ENCODE measurements around the gene FOXM1. TPM values are rescaled to one million over a fixed set of nuclear protein-coding genes. Genes with fewer than 3 reads are reported as not detected.

Gene FOXM1
- total and polyA plus RNA-seq, 2 of the 13 experiments (the other 11 are each of a cell fraction or from before 2014, with no cell fraction given): 17.1 to 25.9 TPM

DNA sequence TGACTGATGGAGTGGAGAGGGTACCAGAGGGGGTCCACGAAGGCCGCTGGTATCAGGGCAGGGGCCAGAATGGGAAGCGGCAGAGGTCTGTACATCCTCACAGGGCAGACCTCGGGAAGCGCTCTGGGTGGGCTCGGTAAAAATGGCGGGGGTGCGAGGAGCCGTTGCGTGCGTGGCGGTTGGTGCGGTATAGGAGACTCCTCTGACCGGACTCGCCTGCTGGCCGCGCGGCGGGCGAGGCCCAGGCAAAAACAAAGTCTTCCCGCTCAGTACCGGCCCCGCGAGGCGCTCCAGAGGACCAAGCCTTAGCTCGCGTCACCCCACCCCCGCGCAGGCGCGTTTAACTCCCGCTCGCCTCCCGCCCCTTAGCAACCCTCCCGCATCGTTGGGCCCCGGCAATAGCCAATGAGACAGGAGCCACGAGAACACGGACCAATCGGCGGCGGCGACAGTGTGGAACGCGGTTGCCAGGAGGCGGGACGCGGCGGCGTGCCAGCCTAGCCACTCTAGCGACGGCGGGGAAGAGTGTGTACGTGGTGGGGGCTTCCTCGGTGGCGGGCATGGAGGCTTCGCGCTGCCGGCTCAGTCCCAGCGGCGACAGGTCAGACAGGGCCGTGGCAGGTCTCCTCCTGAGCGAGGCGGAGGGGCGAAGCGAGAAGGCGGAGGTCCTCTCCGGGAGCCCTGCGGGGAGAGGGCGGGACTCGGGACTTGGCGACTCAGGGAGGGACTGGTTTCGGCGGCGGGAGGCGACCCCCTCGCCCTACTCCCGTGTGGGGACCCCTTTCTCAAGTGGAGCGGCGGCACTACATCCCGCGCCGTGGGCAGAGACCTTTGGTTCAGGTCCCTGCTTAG lies 13.6 kb upstream of the FOXM1 start, which contains the start of gene TULP3 (continued):
- peak; percentile 14 for TF ChIP-seq RXRA (CRISPR knock-in tag; IDR thresholded peaks at IDR 0.05)
- TF ChIP-seq, protein P1, sequence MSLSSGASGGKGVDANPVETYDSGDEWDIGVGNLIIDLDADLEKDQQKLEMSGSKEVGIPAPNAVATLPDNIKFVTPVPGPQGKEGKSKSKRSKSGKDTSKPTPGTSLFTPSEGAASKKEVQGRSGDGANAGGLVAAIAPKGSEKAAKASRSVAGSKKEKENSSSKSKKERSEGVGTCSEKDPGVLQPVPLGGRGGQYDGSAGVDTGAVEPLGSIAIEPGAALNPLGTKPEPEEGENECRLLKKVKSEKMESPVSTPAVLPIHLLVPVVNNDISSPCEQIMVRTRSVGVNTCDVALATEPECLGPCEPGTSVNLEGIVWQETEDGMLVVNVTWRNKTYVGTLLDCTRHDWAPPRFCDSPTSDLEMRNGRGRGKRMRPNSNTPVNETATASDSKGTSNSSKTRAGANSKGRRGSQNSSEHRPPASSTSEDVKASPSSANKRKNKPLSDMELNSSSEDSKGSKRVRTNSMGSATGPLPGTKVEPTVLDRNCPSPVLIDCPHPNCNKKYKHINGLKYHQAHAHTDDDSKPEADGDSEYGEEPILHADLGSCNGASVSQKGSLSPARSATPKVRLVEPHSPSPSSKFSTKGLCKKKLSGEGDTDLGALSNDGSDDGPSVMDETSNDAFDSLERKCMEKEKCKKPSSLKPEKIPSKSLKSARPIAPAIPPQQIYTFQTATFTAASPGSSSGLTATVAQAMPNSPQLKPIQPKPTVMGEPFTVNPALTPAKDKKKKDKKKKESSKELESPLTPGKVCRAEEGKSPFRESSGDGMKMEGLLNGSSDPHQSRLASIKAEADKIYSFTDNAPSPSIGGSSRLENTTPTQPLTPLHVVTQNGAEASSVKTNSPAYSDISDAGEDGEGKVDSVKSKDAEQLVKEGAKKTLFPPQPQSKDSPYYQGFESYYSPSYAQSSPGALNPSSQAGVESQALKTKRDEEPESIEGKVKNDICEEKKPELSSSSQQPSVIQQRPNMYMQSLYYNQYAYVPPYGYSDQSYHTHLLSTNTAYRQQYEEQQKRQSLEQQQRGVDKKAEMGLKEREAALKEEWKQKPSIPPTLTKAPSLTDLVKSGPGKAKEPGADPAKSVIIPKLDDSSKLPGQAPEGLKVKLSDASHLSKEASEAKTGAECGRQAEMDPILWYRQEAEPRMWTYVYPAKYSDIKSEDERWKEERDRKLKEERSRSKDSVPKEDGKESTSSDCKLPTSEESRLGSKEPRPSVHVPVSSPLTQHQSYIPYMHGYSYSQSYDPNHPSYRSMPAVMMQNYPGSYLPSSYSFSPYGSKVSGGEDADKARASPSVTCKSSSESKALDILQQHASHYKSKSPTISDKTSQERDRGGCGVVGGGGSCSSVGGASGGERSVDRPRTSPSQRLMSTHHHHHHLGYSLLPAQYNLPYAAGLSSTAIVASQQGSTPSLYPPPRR (CRISPR knock-in tag; IDR thresholded peaks at IDR 0.05; ENCODE audit: borderline replicate concordance): peak; percentile 68
- TF ChIP-seq, protein P2, sequence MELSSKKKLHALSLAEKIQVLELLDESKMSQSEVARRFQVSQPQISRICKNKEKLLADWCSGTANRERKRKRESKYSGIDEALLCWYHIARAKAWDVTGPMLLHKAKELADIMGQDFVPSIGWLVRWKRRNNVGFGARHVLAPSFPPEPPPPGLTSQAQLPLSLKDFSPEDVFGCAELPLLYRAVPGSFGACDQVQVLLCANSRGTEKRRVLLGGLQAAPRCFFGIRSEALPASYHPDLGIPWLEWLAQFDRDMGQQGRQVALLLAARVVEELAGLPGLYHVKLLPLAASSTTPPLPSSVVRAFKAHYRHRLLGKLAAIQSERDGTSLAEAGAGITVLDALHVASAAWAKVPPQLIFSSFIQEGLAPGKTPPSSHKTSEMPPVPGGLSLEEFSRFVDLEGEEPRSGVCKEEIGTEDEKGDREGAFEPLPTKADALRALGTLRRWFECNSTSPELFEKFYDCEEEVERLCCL (CRISPR knock-in tag; IDR thresholded peaks at IDR 0.05; ENCODE audit: borderline replicate concordance): no peak
- TF ChIP-seq SP1 (IDR thresholded peaks at IDR 0.05): no peak
- TF ChIP-seq SP1 (CRISPR knock-in tag; IDR thresholded peaks at IDR 0.05): peak; percentile 80
- TF ChIP-seq ZNF329 (CRISPR knock-in tag; IDR thresholded peaks at IDR 0.05; ENCODE audit: low read depth): 0 out of 2 replicates have a peak, but pooled peaks have one; percentile 9
- TF ChIP-seq ZNF577 (CRISPR knock-in tag; IDR thresholded peaks at IDR 0.05; ENCODE audit: borderline replicate concordance, low read depth): no peak
- no peak for TF ChIP-seq REL (CRISPR knock-in tag; conservative IDR thresholded peaks at IDR 0.05)
- TF ChIP-seq CENPT (CRISPR knock-in tag; IDR thresholded peaks at IDR 0.05; ENCODE audit: low read depth): no peak; the same call in 1 of the 2 replicates
- TF ChIP-seq, protein P3, sequence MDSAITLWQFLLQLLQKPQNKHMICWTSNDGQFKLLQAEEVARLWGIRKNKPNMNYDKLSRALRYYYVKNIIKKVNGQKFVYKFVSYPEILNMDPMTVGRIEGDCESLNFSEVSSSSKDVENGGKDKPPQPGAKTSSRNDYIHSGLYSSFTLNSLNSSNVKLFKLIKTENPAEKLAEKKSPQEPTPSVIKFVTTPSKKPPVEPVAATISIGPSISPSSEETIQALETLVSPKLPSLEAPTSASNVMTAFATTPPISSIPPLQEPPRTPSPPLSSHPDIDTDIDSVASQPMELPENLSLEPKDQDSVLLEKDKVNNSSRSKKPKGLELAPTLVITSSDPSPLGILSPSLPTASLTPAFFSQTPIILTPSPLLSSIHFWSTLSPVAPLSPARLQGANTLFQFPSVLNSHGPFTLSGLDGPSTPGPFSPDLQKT (CRISPR knock-in tag; IDR thresholded peaks at IDR 0.05; ENCODE audit: borderline replicate concordance): no peak
- TF ChIP-seq, protein P4, sequence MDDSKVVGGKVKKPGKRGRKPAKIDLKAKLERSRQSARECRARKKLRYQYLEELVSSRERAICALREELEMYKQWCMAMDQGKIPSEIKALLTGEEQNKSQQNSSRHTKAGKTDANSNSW (CRISPR knock-in tag; IDR thresholded peaks at IDR 0.05; ENCODE audit: borderline replicate concordance): no peak; the same call in 1 of the 2 replicates
- peak; percentile 34; the same call in 1 of the 2 replicates for TF ChIP-seq CEBPG (CRISPR knock-in tag; IDR thresholded peaks at IDR 0.05)
- TF ChIP-seq ZNF547 (CRISPR knock-in tag; IDR thresholded peaks at IDR 0.05): peak; percentile 88; the same call in 1 of the 2 replicates
- no peak for TF ChIP-seq ZFYVE20 (CRISPR knock-in tag; IDR thresholded peaks at IDR 0.05; ENCODE audit: borderline replicate concordance, low read depth)
- 0 out of 2 replicates have a peak, but pooled peaks have one; percentile 71 for TF ChIP-seq ZNF891 (CRISPR knock-in tag; IDR thresholded peaks at IDR 0.05)
- peak; percentile 98 for TF ChIP-seq NFYC (CRISPR knock-in tag; IDR thresholded peaks at IDR 0.05)
- peak; percentile 21 for TF ChIP-seq JARID2 (CRISPR knock-in tag; IDR thresholded peaks at IDR 0.05; ENCODE audit: insufficient replicate concordance)
- TF ChIP-seq FOXO1 (CRISPR knock-in tag; IDR thresholded peaks at IDR 0.05): peak; percentile 27; the same call in 1 of the 2 replicates
- TF ChIP-seq RELA (CRISPR knock-in tag; IDR thresholded peaks at IDR 0.05): no peak
- no peak for TF ChIP-seq MBNL3 (CRISPR knock-in tag; conservative IDR thresholded peaks at IDR 0.05)
- no peak for TF ChIP-seq FOXP1 (IDR thresholded peaks at IDR 0.05)
- no peak for TF ChIP-seq FOXP1 (CRISPR knock-in tag; IDR thresholded peaks at IDR 0.05)
- no peak for TF ChIP-seq PRPF4 (IDR thresholded peaks at IDR 0.05; ENCODE audit: low read depth, low read length, poor library complexity, severe bottlenecking)
- no peak for TF ChIP-seq ZNF430 (CRISPR knock-in tag; IDR thresholded peaks at IDR 0.05)
